ENCODE results near the gene HDGFL2.

HDGFL2 gene

DNA sequence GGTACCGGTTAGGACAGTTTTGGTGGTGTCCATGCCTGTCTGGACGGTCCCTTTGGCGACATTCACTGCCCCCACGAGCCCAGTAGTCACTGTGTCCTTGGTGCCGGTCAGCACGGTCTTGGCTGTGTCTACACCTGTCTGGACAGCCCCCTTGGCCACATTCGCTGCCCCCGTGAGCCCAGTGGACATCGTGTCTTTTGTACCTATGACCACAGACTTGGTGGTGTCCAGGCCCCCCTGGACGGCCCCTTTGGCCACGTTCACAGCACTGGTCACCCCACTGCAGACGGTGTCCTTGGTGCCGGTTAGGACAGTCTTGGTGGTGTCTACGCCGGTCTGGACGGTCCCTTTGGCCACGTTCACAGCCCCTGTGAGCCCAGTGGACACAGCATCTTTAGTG is 40.0 kb downstream of the HDGFL2 start:
- no peaks in the 10 kb centered on the region for H3K79me2 ChIP-seq
- no peaks in the 10 kb centered on the region for H3K27me3 ChIP-seq (ENCODE audit: control insufficient read depth, insufficient read depth, low read length)
- no peak overlapping the region for H3K4me2 ChIP-seq (ENCODE audit: low read length)
- H3K9ac ChIP-seq: no peak overlapping the region
- TF ChIP-seq, protein P1, sequence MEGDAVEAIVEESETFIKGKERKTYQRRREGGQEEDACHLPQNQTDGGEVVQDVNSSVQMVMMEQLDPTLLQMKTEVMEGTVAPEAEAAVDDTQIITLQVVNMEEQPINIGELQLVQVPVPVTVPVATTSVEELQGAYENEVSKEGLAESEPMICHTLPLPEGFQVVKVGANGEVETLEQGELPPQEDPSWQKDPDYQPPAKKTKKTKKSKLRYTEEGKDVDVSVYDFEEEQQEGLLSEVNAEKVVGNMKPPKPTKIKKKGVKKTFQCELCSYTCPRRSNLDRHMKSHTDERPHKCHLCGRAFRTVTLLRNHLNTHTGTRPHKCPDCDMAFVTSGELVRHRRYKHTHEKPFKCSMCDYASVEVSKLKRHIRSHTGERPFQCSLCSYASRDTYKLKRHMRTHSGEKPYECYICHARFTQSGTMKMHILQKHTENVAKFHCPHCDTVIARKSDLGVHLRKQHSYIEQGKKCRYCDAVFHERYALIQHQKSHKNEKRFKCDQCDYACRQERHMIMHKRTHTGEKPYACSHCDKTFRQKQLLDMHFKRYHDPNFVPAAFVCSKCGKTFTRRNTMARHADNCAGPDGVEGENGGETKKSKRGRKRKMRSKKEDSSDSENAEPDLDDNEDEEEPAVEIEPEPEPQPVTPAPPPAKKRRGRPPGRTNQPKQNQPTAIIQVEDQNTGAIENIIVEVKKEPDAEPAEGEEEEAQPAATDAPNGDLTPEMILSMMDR (IDR thresholded peaks at IDR 0.05): no peak
- H3K9me3 ChIP-seq (ENCODE audit: control insufficient read depth, low read length): no peaks in the 10 kb centered on the region
- H3K27ac ChIP-seq: no peak overlapping the region
- H3K4me3 ChIP-seq (ENCODE audit: low read depth, low read length): no peak overlapping the region
- H3K4me1 ChIP-seq: no peaks in the 10 kb centered on the region
- H2AFZ ChIP-seq: no peak overlapping the region
- no peaks in the 10 kb centered on the region for H3K36me3 ChIP-seq (ENCODE audit: control insufficient read depth, insufficient read depth, low read length)

DNA sequence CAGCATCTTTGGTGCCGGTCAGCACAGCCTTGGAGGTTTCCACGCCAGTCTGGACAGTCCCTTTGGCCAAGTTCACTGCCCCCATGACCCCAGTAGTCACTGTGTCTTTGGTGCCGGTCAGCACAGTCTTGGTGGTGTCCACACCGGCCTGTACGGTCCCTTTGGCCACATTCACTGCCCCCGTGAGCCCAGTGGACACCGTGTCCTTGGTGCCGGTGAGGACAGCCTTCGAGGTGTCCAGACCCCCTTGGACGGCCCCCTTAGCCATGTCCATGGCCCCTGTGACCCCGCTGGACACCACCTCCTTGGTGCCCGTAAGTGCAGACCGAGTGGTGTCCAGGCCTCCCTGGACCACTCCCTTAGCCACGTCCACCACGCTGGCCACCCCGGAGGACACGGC is 41.2 kb downstream of the HDGFL2 start:
- H2AFZ ChIP-seq: no peak overlapping the region
- H3K4me1 ChIP-seq: no peaks in the 10 kb centered on the region
- no peaks in the 10 kb centered on the region for H3K9me3 ChIP-seq (ENCODE audit: control insufficient read depth, low read length)
- no peak overlapping the region for H3K9ac ChIP-seq
- no peak overlapping the region for H3K4me2 ChIP-seq (ENCODE audit: low read length)
- H3K79me2 ChIP-seq: no peaks in the 10 kb centered on the region
- TF ChIP-seq, protein P1 (IDR thresholded peaks at IDR 0.05): no peak
- no peaks in the 10 kb centered on the region for H3K36me3 ChIP-seq (ENCODE audit: control insufficient read depth, insufficient read depth, low read length)
- H3K27ac ChIP-seq: no peak overlapping the region
- H3K27me3 ChIP-seq (ENCODE audit: control insufficient read depth, insufficient read depth, low read length): no peaks in the 10 kb centered on the region
- no peak overlapping the region for H3K4me3 ChIP-seq (ENCODE audit: low read depth, low read length)

DNA sequence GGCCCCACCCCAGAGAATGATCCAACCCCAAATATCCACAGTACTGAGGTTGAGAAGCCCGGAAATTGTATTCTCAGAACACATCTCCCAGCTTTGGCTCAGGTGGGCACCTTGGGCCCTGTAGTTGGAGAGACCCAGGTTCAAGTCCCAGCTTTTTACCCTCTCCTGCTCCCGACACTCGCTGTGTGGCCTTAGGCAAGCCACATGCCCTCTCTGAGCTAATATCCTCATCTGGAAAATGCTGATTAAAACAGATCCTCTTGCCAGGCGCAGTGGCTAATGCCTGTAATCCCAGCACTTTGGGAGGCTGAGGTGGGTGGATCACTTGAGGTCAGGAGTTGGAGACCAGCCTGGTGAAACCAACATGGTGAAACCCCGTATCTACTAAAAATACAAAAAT is 43.6 kb downstream of the HDGFL2 start:
- H3K4me2 ChIP-seq (ENCODE audit: low read length): no peak overlapping the region
- no peaks in the 10 kb centered on the region for H3K27me3 ChIP-seq (ENCODE audit: control insufficient read depth, insufficient read depth, low read length)
- H3K9me3 ChIP-seq (ENCODE audit: control insufficient read depth, low read length): no peaks in the 10 kb centered on the region
- no peaks in the 10 kb centered on the region for H3K36me3 ChIP-seq (ENCODE audit: control insufficient read depth, insufficient read depth, low read length)
- H3K79me2 ChIP-seq: no peaks in the 10 kb centered on the region
- H3K4me3 ChIP-seq (ENCODE audit: low read depth, low read length): no peak overlapping the region
- H3K9ac ChIP-seq: no peak overlapping the region
- H2AFZ ChIP-seq: no peak overlapping the region
- no peaks in the 10 kb centered on the region for H3K4me1 ChIP-seq
- TF ChIP-seq, protein P1 (IDR thresholded peaks at IDR 0.05): no peak
- H3K27ac ChIP-seq: no peak overlapping the region

DNA sequence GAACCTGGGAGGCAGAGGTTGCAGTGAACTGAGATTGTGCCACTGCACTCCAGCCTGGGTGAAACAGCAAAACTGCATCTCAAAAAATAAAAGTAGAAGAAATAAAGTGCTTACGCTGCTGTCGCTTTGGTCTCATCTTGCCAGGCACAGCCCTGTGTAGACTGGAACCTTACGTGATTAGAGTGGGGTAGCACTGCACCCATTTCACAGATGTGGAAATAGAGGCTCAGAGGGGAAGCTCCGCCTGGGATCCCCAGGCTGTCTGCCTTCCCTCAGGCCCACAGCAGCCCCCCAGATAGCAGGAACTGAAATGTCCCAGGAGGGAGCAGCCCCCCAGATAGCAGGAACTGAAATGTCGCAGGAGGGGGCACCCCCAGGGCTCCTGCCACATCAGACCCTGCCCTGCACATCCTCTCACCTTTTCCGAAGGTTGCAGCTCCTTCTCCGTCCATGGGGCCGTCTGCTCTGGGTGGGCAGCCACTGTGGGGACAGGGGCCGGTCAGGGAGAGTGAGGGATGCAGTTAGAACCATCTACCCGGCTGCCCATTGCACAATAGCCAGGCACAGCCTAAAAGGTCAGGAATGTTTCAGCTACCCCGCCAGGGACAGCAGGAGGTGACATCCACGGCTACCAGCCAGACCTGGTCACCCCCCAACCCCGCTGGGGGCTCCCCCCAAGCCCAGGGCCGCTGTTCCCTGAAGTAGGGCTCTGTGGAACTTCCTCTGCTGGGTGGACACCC is 44.3 kb downstream of the HDGFL2 start:
- Histone ChIP-seq H3K4me1 (no peaks in the 10 kb centered on the region), H3K27ac (no peak overlapping the region), H3K9ac (no peak overlapping the region), H3K79me2 (no peaks in the 10 kb centered on the region), H3K4me2 (ENCODE audit: low read length) (no peak overlapping the region), H3K9me3 (ENCODE audit: control insufficient read depth, low read length) (no peaks in the 10 kb centered on the region), H2AFZ (no peak overlapping the region), H3K4me3 (ENCODE audit: low read depth, low read length) (no peak overlapping the region), H3K36me3 (ENCODE audit: control insufficient read depth, insufficient read depth, low read length) (no peaks in the 10 kb centered on the region), H3K27me3 (ENCODE audit: control insufficient read depth, insufficient read depth, low read length) (no peaks in the 10 kb centered on the region)
- TF ChIP-seq, protein P1 (IDR thresholded peaks at IDR 0.05): no peak

DNA sequence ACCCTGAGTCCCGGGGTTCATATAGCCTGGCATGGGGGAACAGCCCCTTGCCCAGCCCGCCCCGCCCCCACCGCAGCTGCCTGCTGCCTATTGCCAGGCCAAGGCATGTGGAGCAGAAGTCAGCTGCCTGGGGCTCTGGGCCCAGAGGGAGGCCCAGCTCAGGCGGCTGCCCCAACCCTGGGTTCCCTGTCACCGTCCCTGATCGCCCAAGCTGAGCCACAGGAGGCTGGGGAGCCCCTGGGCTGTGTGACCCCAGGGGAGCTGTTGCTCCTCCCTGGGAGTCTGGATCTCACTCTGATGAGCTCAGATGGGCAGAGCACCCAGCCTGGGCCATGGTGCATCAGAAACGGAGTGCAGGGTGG is 44.8 kb downstream of the HDGFL2 start:
- no peak overlapping the region for H3K27ac ChIP-seq
- TF ChIP-seq, protein P1 (IDR thresholded peaks at IDR 0.05): no peak
- H3K79me2 ChIP-seq: no peaks in the 10 kb centered on the region
- H3K36me3 ChIP-seq (ENCODE audit: control insufficient read depth, insufficient read depth, low read length): no peaks in the 10 kb centered on the region
- H2AFZ ChIP-seq: no peak overlapping the region
- no peaks in the 10 kb centered on the region for H3K4me1 ChIP-seq
- no peaks in the 10 kb centered on the region for H3K27me3 ChIP-seq (ENCODE audit: control insufficient read depth, insufficient read depth, low read length)
- no peak overlapping the region for H3K4me2 ChIP-seq (ENCODE audit: low read length)
- H3K4me3 ChIP-seq (ENCODE audit: low read depth, low read length): no peak overlapping the region
- no peaks in the 10 kb centered on the region for H3K9me3 ChIP-seq (ENCODE audit: control insufficient read depth, low read length)
- no peak overlapping the region for H3K9ac ChIP-seq

Measured in parathyroid adenoma (tissue), 2 donors.